GM18507 (cell line): ENCODE results near the gene TENT5C.

Experiments
- DNase-seq: peaks from one replicate; pipeline ENCODE4 v3.0.0; 2011; ENCODE audit warnings: low read depth; ENCODE audit not compliant: insufficient read length; ENCODE audit errors: extremely low spot score
- FAIRE-seq: peaks from 2 replicates; lab custom pipeline; 2011; peaks lifted over from hg19 to GRCh38; lab: Jason Lieb, UNC

TENT5C gene

DNA sequence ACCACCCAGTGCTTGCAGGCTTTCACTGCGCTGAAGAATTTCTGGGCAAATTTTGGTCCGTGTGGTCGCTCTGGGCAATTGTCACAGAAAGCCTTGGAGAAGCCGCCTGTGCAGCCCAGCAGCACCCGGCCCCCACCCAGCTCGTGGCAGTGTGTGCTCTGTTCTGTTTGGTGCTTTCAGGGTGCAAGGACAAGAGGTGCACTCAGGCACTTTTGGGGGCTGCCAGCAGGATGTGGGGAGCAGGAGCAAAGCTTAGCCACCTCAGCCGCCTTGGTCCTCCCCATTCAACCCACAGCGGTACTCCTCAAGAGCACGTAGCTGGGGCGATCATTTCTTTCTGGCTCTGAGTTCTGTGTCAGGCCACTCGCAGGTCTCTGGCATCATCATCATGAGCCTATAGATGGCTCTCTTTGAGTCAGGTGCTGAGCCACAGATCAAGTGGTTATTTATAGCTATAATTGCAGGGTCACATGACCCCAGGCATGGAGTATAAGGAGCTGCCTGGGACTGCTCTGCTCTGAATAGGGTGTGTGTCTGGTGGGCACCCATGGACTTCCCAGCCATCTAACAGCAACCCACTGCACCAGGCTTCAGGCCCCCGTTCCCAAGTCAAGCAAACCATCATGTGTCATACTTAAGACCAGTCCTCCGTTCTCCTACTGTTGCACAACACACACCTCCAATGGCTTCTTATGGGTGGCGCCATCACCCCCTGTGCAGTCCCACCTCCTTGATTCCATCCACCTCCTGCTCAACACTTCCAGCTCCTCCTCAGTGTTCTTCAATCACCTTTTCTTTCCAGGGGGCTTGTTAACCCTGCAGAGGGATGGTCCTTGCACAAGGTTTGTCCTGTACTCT is 18.1 kb upstream of the TENT5C start:
- DNase-seq = no peak
- no peak for FAIRE-seq

DNA sequence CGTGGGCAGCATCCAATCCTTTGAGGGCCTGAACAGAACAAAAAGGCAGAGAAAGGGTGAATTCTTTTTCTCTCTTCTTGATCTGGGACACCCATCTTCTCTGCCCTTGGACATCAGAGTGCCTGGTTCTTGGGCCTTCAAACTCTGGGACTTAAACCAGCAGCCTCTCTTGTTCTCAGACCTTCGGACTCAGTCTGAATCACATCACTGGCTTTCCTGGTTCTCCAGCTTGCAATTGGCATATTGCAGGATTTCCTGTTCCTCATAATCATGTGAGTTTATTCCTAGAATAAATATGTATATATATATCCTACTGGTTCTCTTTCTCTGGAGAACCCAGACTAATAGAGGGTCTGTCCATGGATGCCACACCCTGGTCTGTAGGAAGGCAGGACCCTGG is 16.3 kb upstream of the TENT5C start:
- FAIRE-seq = no peak

DNA sequence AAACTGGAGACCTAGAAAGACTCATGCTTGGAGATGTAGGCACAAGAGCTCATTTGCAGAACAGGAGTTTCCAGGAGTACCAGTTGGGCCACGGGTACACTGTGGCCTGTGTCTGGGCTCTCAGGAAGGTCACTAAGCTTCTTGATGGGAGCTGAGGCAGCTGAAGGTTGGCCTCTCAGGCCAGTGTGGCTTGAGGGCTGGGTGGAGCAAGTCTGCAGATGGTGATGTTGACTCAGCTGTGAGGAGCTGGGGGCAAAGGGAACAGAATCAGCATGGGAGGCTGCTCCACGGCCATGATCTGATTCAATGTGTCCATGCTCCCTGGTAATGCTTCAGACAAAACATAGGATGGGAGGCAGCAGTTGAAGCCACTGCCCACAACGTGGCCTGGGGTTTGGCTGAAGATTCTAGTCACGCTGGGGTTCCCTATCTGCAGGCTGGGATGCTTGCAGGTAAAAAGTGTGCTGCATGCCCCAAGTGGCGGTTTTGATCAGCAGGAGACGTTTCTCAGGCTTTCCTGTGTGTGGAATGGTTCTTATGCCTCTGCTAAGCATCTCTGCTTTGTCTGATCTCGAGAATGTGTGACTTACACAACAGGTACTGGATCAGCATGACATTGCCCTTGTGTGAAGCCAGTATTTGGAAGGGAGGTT is 15.4 kb upstream of the TENT5C start:
- FAIRE-seq (no peak), DNase-seq (no peak)

More for the DNA sequence above, 16.3 kb upstream of the TENT5C start:
- no peak for DNase-seq

DNA sequence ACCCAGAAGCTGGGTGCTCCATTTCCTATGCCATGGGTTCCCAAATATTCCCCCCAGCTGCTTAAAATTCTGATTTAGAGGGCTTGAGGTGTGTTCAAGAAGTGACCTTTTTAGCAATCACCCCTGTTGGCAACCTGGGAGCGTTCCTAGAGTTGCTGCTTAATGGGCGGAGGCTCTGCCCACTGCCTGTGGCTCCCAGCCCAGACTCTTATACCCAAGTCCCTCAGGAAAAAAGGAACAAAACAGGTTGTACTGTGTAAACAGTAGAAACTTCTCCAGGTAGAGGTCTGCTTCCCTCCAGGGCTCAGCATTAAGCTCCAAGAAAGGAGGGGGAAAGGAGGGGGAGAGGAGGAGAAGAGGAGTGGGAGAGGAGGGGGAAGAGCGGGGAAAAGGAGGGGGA is 14.6 kb upstream of the TENT5C start:
- FAIRE-seq (no peak), DNase-seq (no peak)

DNA sequence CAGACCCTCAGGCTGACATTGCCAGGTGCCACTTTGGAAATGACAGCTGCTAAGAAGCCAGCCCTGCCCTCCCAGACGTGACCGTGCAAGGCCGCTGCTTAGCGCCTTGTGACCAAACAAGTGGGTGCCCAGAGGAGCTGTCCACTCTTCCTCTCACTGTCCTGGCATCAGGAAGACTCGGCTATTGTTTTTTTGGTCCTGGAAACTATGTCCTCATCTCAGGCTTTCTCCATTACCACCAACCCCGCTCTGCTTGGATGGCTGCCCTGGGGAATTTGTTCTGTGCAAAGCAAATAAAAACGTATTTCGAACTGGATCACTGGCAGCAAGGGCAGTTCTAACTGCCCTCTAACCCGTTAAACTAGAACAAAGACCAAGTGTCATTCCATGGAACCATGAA is 13.7 kb upstream of the TENT5C start:
- FAIRE-seq = no peak
- DNase-seq = no peak

DNA sequence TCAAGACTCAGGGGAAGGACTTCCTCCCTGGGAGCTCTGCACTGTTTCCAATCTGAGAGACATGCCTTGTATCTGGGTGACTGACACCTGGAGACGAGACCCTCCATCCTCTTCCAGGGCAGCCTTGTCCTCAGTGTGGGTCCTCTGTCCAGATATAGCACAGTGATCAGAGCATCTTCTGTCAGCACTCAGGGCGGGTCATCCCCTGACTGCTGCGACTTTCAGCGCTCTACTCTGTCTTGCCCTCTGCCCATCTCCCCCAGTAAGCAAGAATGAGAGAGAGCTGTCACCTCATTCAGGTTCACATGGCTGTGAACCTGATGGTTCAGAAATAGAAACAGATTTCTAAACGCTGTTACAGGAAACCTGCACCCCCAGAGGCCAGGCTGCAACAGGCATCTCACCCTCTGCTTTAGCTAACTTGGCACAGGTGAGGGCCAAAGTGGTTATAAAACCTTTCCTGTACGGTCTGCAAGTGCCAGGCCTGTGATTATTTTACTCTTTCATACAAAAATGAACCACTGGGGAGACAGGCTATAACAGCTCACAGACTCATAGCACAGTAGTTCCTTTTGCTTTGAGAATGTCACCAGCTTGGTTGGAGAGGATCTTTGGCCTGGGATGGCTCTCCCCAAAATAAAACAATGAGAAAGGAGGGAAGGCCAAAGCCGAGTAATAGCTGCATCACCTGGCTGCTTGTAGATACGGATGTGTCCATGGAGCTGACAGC is 11.4 kb upstream of the TENT5C start:
- DNase-seq (no peak), FAIRE-seq (no peak)

DNA sequence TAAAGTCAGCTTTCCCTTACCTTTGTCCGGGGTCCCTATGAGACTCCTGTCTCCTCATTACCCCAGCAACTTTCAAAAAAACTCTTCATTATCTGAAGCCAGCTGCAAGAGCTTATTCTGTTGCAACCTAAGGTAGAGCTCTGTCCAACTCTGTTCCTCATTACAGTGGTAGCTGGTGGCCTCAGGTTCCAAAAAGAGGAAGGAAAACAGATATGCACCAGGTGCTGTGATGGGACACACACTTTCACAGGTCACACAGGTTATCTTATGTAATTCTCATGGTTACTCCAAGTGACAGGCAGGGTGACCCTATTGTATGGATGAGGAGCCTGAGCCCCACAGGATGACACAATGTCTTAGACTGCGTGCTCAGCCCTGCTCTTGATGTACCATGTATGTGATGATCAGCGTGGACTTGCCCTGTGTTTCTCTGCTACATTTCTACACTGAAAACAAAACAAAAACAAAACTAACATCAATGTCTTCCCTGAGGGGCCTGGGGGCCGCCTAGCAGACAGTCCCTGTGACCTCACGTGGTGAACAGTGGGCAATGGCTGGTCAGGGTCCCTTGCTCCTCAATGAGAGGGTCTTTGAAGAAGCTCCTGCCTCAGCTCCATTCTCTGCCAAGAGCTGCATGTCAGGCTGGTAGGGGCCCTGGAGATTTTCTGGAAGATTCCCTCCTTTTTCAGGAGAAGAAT is 9.7 kb upstream of the TENT5C start:
- no peak for FAIRE-seq
- DNase-seq = no peak

DNA sequence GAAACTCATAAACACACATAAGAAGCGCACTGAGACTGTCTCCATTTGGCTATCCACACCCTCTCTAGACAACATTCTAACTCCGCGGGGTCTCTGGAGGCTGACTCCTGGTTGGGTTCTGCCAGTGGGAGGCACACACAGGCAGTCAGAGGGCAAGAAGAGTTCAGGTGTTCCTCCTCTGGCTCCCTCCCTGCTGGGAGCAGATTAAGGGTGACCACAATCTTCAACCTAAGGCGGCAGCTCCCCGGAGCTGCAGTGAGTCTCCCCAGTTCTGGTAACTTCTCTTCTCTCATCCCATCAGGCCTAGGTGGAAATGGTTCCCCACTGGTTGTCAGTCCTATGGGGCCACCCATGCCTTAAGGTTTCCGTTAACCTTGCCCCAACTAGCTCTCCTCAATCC is 7.4 kb upstream of the TENT5C start:
- FAIRE-seq (no peak), DNase-seq (no peak)

DNA sequence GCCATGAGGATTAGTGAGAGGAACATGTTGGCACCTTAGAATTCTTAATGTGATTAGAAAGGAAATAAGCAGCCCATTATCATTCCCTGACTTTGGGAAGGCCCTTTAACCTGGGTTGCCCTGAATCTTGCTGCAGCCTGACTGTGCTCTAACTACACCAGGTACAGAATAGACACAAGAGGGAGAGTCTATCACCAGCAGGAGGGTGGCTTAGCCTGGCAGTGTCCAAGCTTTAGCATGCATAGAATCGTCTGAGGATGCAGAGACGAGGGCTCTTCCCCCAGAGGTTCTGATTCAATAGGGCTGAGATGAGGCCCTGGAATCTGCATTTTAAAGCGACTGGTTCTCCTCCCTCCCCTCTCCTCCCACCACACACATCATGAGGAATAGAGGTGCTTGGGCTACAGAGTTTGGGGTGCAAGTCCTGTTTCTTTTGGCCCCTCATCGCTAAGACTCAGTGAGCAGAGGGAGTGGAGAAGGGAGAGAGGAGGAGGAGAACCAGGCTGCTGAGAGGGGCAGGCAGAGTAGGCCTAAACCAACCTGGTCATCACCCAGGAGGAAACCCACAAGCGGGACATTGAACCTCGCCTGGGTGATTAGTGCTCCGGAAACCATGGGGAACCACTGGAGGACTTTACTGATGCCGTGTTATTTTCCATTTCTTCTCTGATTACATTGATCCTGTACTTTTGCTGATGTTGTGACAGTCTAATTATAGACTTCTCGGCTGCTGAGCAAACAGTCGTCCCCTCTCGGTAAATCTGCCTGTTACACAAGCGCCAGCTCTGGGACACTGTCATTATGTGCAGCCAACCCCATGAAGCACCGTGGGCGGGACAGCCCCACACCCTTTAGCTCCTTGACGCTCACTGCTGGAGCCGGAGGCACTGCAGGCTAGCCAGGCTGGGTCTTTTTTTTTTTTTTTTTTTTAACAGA is 6.3 kb upstream of the TENT5C start:
- no peak for FAIRE-seq
- no peak for DNase-seq

DNA sequence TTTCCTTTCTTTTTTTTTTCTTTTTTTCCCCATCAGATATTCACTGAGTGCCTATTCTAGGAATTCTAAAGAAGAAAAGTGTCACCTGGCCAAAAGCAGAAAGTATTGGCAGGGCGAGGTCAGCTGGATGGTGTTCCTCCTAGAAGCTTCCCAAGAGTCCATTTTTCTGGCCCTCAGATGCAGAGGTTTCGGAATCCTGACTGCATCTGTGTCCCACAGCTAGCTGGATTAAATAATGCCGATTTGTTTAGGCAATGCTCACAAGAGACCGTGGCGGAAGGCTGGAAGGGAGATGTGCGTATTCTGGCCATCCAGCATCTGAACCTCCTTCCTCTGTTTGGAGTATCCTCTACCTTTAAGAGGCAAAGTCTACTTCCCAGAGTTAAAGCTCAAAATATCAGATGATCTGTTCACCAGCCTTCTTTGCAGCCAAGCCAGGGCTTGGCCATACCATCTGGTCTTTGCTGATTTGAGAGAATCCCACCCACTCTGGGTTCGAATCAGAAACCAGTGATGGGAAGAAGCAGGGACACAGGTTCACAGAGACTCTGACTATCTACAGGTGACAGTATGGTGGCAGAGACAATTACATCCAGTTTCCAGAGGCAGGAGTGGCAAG is 5.4 kb upstream of the TENT5C start:
- DNase-seq (no peak), FAIRE-seq (no peak)

DNA sequence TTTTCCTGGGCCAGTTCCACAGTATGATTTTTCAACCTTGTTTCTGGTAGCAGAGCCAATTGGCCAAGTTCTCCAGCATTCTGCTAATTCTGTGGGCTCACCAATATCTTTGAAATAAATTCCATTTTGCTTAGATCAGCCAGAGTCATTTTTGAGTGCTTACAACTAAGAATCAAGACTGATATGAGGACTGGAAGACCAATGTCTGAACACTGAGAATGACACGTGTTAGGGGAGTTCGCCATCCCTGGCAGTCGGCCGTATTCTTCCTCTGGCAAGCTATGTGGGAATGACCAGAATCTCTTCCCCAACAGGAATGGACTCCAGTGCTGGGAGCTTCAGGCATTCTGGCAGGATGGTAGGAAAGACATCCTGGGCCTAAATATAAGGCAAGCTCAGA is 4.9 kb upstream of the TENT5C start:
- FAIRE-seq (no peak), DNase-seq (no peak)

DNA sequence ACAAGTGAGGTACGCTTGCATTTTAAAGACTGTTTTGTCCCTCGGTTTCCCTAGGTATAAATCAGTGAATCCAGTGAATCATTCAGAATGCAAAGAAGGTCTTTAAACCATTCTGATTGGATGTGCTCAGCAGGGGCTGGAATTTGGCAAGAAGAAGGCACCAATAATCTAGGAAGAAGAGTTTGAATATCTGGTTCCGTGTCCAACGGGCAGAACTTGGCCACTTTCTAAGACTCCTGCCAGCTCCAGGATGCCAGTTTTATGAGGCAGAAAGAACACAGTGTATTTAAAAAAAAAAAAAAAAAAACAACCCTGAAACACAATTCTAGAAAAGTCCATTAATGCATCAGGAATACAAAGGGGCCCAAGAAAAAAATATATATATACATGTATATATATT is 3.0 kb upstream of the TENT5C start:
- DNase-seq (no peak), FAIRE-seq (no peak)

DNA sequence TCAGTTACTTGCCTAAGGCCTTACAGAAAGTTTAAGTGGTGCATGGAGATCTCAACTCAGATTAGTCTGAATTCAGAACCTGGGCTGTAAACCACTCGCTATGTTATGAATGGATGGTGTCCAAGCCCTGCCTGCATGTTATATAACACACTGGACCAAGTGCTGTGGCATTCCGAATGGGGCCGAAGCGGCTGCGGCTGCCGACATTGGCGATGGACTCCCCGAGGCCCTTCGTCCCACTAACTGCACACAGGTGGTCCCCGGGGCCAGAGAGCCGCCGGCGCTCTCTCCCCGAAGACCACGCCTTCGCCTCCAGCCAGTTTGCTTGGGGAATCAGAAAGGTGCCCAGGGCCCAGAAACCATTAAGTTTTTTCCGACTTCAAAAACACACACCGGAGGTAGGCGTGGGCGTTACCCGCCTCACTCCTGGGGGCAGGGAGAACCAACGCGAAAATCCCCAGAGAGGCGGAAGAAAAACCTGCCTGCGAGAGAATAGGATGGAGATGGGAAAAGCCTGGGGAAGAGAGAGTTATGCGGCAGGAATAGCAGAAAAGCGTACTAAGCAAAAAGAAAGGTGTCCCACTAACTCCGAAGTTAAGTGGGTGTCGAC is 579 bp upstream of the TENT5C start:
- FAIRE-seq (no peak), DNase-seq (peak; percentile 15)

DNA sequence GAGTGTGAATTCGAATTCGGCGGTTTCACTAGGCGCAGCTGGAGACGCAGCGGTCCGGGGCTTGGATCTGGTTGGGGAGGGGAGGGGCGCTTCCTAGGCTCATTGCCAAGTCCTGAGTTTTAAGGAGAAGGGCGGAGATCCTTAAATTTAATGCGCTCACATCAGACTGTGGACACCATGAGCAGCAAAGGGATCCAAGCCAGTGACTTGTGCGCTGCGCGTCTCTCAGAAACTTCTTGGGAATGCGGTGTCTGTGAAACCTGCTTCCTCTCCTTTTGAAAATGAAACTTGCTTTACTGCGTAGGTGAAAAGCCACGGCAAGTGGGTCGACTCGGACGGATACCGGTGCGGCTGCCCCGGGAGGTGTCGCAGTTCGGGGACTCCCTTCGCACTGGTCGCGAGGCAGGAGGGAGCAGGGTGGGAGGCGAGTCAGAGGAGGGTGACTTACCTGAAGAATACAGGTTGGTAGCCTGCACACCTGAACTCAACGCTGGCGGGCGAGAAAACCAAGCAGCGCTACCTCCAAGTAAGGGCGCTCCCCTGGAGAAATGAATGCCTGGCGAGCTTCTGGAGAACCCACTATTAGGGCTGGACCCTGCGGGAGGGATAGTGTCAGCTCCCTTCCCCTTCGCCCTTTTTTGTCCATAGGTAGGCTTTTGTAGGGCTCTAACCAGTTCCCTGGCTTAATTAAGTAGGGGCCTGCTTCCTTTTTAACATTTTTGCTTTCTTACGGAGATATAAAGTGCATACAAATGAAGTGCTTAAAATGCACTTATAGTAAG is 992 bp downstream of the TENT5C start:
- peak; percentile 71 for FAIRE-seq
- no peak for DNase-seq

DNA sequence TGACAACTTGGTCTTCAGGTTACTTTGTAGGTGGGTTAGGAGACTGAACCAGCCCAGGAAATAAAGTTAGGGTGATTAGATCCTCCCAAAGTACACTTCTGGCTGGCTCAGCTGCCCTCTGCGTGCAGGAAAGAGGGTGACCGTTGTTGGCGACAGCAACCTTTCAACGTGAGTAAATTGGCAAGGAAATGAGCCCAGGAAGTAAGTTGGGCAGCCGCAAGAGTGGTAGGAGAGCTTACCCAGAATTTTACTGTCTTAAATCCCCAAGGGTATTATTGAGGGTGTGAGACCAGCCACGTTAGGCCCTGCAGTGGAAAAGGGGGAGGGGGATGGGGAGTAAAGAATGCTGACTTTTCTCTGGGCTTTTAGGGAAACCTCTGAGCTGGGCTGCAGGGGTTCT is 1.6 kb downstream of the TENT5C start:
- DNase-seq (no peak), FAIRE-seq (no peak)

DNA sequence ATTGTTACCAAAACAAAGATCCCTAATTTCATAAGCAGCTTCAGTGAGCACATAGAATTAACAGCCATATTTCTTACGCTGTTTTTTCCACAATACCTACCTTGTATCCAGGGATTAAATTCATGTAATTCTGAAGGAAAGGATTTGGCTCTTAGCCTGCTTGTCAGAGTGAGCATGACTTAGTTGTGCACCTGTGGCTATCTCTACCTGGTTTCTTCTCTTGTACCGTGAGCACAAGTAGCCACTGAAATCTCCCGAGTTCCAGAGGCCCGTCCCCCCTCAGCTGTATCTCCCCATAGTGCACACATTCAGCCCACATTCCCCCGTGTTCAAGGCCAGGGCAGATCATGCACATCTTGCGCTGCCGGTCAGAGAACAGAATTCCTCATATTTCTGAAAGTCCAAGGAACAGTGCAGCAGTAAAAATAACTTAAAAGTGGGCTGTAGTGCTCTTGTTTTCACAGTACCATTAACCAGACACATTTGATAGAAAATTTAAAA is 2.3 kb downstream of the TENT5C start:
- FAIRE-seq = no peak
- DNase-seq = no peak

DNA sequence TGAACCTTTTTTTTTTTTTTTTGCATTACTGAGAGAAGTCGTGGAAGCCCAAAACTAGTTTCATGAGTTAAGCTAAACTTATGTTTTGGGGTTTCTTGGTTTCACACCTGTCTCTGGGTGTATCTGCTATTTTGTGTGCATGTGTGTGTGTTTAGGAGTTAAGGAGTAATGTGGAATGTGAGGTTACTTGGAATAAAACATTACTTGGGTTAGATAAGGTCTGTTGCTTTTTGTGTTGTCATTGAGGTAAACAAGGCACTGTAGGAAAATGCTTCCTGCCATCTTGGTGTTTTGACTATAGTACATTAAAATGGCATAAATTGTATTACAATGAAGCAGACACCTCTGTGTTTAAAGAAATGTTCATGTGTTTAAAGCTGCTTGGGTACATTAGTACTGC is 2.9 kb downstream of the TENT5C start:
- DNase-seq (no peak), FAIRE-seq (no peak)
